ENCODE data around the gene RFTN1. TPM values are rescaled to one million over a fixed set of nuclear protein-coding genes. Genes with fewer than 3 reads are reported as not detected.
A peak's percentile ranks its signal among the peaks of the same experiment; 100 is the strongest.

Gene RFTN1
- 100 to 1,000 TPM in 2 of 3 donors, 10 to 100 TPM in 1; 96.5 to 194 (median 109) TPM for polyA plus RNA-seq

GRCh38 chr3:16513141-16514020, at the start of gene RFTN1:
RFTN1 (minus strand) TSS chr3:16513699; CDS start chr3:16493869, 19,830 bp downstream.
- H3K27me3 Mint-ChIP-seq (ENCODE audit: low read depth in 3 of 3): peaks cover 18 to 25% (median 22%) of the 10 kb centered on the region in 3 donors
- H3K4me1 Mint-ChIP-seq: peaks cover 83 to 87% of the 10 kb centered on the region in 2 donors
- peak within 1 kb of the TSS; percentile 91 to 99 (median 96) for H3K27ac Mint-ChIP-seq
- H3K36me3 Mint-ChIP-seq: peaks cover 0 to 4% (median 3%) of the 10 kb centered on the region in 3 donors
- H3K4me3 Mint-ChIP-seq: peak within 1 kb of the TSS; percentile 81 to 98 (median 96)
- H3K9me3 Mint-ChIP-seq: no peaks in the 10 kb centered on the region
- peak; percentile 62 to 68 (median 66) for DNase-seq

GRCh38 chr3:16559653-16560365, 46.3 kb upstream of the RFTN1 start:
- DNase-seq: no peak
- Mint-ChIP-seq H3K4me1 (no peaks in the 10 kb centered on the region), H3K4me3 (no peak overlapping the region), H3K27me3 (ENCODE audit: low read depth in 3 of 3) (peaks cover 0 to 2% (median 0%) of the 10 kb centered on the region in 3 donors), H3K9me3 (no peaks in the 10 kb centered on the region), H3K27ac (no peak overlapping the region), H3K36me3 (no peaks in the 10 kb centered on the region)

- H3K27ac Mint-ChIP-seq: no peak overlapping the region
- H3K27me3 Mint-ChIP-seq (ENCODE audit: low read depth in 3 of 3): peaks cover 0 to 4% (median 3%) of the 10 kb centered on the region in 3 donors
- no peak overlapping the region for H3K4me3 Mint-ChIP-seq
- no peaks in the 10 kb centered on the region for H3K36me3 Mint-ChIP-seq
- peaks cover 10 to 17% of the 10 kb centered on the region in 2 donors for H3K4me1 Mint-ChIP-seq
- no peaks in the 10 kb centered on the region for H3K9me3 Mint-ChIP-seq
- no peak for DNase-seq
Measured at GRCh38 chr3:16554126-16554525, 40.6 kb upstream of the RFTN1 start.

GRCh38 chr3:16552757-16553156, 39.3 kb upstream of the RFTN1 start:
- Mint-ChIP-seq H3K36me3 (no peaks in the 10 kb centered on the region), H3K4me3 (no peak overlapping the region), H3K4me1 (peaks cover 17 to 25% of the 10 kb centered on the region in 2 donors), H3K9me3 (no peaks in the 10 kb centered on the region), H3K27ac (no peak overlapping the region), H3K27me3 (ENCODE audit: low read depth in 3 of 3) (peaks cover 0 to 4% (median 3%) of the 10 kb centered on the region in 3 donors)
- DNase-seq: no peak

GRCh38 chr3:16551342-16551976, 38.0 kb upstream of the RFTN1 start:
- Mint-ChIP-seq H3K27ac (peak overlapping the region in 1 of 6 donors; percentile 76), H3K9me3 (no peaks in the 10 kb centered on the region), H3K4me1 (peaks cover 30 to 38% of the 10 kb centered on the region in 2 donors), H3K36me3 (no peaks in the 10 kb centered on the region), H3K27me3 (ENCODE audit: low read depth in 3 of 3) (peaks cover 0 to 4% (median 3%) of the 10 kb centered on the region in 3 donors), H3K4me3 (no peak overlapping the region)
- DNase-seq: no peak

- Mint-ChIP-seq H3K4me3 (peak overlapping the region; percentile 39 to 66 (median 53)), H3K27ac (peak overlapping the region; percentile 4 to 76 (median 39)), H3K4me1 (peaks cover 36 to 45% of the 10 kb centered on the region in 2 donors), H3K9me3 (no peaks in the 10 kb centered on the region), H3K36me3 (no peaks in the 10 kb centered on the region), H3K27me3 (ENCODE audit: low read depth in 3 of 3) (peaks cover 0 to 6% (median 4%) of the 10 kb centered on the region in 3 donors)
- peak; percentile 76 to 78 (median 77) for DNase-seq
Measured at GRCh38 chr3:16550676-16551341, 37.3 kb upstream of the RFTN1 start.

GRCh38 chr3:16550305-16550675, 36.8 kb upstream of the RFTN1 start:
- H3K4me1 Mint-ChIP-seq: peaks cover 42 to 50% of the 10 kb centered on the region in 2 donors
- H3K27me3 Mint-ChIP-seq (ENCODE audit: low read depth in 3 of 3): peaks cover 0 to 10% (median 4%) of the 10 kb centered on the region in 3 donors
- no peaks in the 10 kb centered on the region for H3K36me3 Mint-ChIP-seq
- no peaks in the 10 kb centered on the region for H3K9me3 Mint-ChIP-seq
- H3K4me3 Mint-ChIP-seq: peak overlapping the region; percentile 39 to 66 (median 53)
- no peak for DNase-seq
- peak overlapping the region; percentile 4 to 76 (median 20) for H3K27ac Mint-ChIP-seq

GRCh38 chr3:16548721-16549120, 35.2 kb upstream of the RFTN1 start:
- H3K36me3 Mint-ChIP-seq: no peaks in the 10 kb centered on the region
- H3K4me1 Mint-ChIP-seq: peaks cover 57 to 66% of the 10 kb centered on the region in 2 donors
- H3K27ac Mint-ChIP-seq: peak overlapping the region in 4 of 6 donors; percentile 17 to 79 (median 67)
- H3K27me3 Mint-ChIP-seq (ENCODE audit: low read depth in 3 of 3): peaks cover 0 to 10% (median 4%) of the 10 kb centered on the region in 3 donors
- DNase-seq: no peak
- H3K4me3 Mint-ChIP-seq: no peak overlapping the region
- H3K9me3 Mint-ChIP-seq: no peaks in the 10 kb centered on the region

- Mint-ChIP-seq H3K4me1 (peaks cover 66 to 75% of the 10 kb centered on the region in 2 donors), H3K4me3 (peak overlapping the region; percentile 1 to 74 (median 42)), H3K36me3 (no peaks in the 10 kb centered on the region), H3K27me3 (ENCODE audit: low read depth in 3 of 3) (peaks cover 0 to 10% (median 4%) of the 10 kb centered on the region in 3 donors), H3K9me3 (no peaks in the 10 kb centered on the region), H3K27ac (peak overlapping the region; percentile 79 to 91 (median 88))
- DNase-seq: peak; percentile 49 to 57 (median 51)
Measured at GRCh38 chr3:16547561-16548357, 34.3 kb upstream of the RFTN1 start.

- Mint-ChIP-seq H3K36me3 (no peaks in the 10 kb centered on the region), H3K4me3 (peak overlapping the region; percentile 56 to 86 (median 74)), H3K4me1 (peaks cover 73 to 89% of the 10 kb centered on the region in 2 donors), H3K27me3 (ENCODE audit: low read depth in 3 of 3) (peaks cover 0 to 10% (median under 1%) of the 10 kb centered on the region in 3 donors), H3K27ac (peak overlapping the region; percentile 79 to 91 (median 88)), H3K9me3 (no peaks in the 10 kb centered on the region)
- peak; percentile 76 to 79 (median 78) for DNase-seq
Measured at GRCh38 chr3:16546186-16547010, 32.9 kb upstream of the RFTN1 start.

GRCh38 chr3:16545413-16546185, 32.1 kb upstream of the RFTN1 start:
- DNase-seq: no peak
- no peaks in the 10 kb centered on the region for H3K36me3 Mint-ChIP-seq
- H3K27ac Mint-ChIP-seq: peak overlapping the region; percentile 79 to 91 (median 88)
- H3K4me3 Mint-ChIP-seq: peak overlapping the region; percentile 56 to 86 (median 74)
- peaks cover 69 to 92% of the 10 kb centered on the region in 2 donors for H3K4me1 Mint-ChIP-seq
- H3K9me3 Mint-ChIP-seq: no peaks in the 10 kb centered on the region
- H3K27me3 Mint-ChIP-seq (ENCODE audit: low read depth in 3 of 3): peaks cover 0 to 9% (median 0%) of the 10 kb centered on the region in 3 donors

All from immature natural killer cell (primary cell).